Measurements from ENCODE around the gene MACO1.
A peak's percentile ranks its signal among the peaks of the same experiment; 100 is the strongest.
"Not testable (repeated sequence)": the region's sequence is repeated elsewhere in the genome, so short reads cannot be mapped to it uniquely, and the experiment has no call there.

MACO1 gene

GRCh38 chr1:25425098-25426085, 5.3 kb upstream of the MACO1 start:
- no peak for DNase-seq

DNA sequence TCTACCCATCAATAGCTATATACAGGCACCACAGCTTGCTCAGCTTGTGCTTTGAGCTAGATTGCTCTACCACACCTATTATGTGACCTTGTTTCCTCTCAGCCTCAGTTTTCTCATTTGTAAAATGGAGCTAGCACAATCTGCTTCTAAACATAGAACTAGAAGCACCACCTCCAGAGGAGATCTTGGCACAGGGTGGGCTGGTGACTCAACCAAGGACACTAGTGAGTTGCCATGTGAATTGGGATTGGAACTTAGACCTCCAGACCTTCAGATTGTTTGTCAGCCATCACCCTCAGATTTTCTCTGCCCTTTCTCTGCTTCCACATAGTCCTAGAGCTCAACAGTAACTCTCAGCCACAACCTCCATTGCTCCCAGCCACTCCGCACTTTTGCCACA, 3.0 kb upstream of the MACO1 start:
- DNase-seq, result no peak

DNA sequence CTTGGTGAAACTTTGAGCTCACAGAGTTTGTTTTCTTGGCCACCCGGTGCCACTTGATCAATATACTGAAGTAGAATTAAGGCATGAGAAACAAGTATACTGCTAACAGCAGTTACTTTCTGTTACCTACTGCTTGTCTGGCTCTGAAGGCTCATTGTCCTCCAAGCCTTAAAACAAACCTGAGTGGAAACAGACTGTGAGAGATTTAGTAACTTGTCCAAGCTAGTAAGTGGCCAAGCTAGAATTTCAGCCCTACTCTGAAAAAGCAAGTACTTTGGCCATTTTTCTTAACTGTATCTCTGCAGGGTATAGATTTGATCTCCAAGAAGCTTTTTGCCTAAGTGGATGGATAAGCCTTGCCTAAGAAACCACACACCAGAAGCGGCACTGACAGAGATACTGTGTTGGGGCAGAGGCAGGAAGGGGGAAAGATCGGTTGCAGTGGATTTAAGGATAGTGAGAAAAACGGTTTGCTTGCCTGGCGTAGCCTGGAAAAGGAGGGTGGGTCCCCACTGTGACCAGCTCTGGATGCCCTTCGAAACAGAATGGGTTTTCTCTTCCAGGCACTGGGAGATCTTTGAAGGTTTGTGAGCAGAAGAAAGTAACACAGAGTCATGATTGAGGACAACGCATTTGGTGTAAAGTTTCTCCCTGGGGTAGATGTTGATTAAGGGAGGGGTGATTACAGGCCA, 2.1 kb upstream of the MACO1 start:
- DNase-seq, result no peak

DNA sequence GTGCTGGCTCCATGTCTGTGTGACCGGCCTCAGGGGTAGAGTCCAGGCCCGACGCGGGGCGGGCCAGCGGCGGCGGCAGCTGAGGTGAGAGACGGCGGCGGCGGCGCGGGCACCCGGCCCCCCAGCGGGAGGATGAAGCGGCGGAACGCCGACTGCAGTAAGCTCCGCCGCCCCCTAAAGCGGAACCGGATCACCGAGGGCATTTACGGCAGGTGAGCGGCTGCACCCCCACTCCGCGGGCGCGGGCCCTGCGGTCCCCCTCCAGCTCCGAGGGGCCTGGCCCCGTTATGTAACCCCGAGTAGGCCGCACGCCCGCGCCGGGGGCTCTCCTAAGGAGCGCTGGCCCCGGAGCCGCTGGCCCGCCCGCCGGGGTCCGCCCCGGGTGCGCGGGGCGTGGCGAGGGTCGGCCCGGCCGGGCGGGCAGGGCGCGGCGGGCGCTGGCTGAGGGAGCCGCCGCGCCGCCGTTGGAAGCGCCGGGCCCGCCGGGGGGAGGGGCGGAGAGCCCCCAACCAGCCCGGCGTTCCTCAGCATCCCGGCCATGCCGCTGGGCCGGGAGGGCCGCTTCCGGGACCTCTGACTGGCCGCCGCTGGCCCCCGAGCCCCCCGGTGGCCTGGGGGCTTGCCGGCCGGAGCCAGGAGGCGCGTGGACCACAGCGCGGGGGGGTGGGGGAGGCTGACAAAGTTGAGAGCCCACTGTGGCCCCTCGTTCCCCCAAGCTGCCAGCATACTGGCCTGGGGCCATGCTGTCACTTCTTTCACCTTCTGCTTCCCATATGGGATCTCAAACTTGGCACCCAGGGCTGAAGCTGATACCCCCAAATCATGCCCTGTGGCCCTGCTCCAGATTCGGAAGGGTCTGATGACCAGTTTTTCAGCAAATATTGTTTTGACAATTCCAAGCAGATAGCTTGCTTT, 527 bp downstream of the MACO1 start:
- DNase-seq, result no peak

GRCh38 chr1:25431955-25432719, 1.4 kb downstream of the MACO1 start:
- no peak for DNase-seq

GRCh38 chr1:25432749-25433388, 2.2 kb downstream of the MACO1 start:
- no peak for DNase-seq

- DNase-seq, result no peak
Measured at GRCh38 chr1:25433389-25434186, 2.9 kb downstream of the MACO1 start.

DNA sequence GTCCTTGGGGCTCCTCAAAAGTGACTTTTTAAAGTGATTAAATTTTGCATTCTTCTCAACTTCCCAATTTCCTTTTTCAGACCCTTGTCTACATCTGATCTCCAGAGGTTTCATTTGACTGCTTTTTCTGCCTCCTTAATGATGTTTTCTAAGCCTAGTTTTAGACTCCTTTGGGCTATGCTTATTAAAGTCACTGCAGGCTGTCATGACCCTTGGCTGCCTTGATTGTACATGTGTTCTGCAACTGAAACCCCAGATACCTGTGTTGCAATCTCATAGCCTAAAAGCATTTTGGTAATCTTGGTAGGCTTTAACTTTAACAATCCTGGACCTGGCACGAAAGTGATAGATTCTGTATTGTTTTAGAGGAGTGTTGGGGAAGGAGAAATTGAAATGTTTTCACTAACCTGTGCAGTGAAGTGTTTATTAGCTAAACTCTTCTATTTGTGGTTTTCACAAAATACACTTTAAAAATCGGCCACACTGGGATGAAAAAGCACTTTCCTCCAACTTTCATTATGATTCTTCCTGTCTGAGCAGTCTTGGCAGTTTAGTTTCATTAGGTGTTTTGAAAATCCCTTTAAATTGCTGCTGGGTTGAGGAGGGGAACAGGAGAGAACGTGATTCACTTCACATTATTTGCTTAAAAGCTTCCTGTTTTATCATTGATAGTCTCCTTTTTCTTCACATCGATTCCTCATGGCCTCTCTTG, 4.9 kb downstream of the MACO1 start:
- no peak for DNase-seq

- no peak for DNase-seq
Measured at GRCh38 chr1:25437672-25438071, 7.0 kb downstream of the MACO1 start.

DNA sequence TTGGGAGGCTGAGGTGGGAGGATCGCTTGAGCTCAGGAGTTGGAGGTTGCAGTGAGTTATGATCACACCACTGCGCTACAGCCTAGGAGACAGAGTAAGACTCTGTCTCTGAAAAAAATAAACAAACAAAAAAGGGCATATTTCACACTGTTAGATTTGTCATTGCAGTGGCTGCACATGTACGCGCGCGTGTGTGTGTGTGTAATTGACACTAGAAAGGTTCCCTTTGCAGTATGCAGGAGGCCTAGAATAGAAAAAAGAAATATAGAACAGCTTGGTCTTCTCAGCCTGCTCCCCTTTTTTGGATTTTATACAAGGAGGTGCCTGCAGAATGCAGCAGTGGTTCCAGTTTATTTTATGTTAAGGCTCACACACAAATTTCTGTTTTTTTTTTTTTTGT, 8.6 kb downstream of the MACO1 start:
- no peak for DNase-seq

- peak; percentile 50 for DNase-seq
Measured at GRCh38 chr1:25442178-25442577, 11.5 kb downstream of the MACO1 start.

DNA sequence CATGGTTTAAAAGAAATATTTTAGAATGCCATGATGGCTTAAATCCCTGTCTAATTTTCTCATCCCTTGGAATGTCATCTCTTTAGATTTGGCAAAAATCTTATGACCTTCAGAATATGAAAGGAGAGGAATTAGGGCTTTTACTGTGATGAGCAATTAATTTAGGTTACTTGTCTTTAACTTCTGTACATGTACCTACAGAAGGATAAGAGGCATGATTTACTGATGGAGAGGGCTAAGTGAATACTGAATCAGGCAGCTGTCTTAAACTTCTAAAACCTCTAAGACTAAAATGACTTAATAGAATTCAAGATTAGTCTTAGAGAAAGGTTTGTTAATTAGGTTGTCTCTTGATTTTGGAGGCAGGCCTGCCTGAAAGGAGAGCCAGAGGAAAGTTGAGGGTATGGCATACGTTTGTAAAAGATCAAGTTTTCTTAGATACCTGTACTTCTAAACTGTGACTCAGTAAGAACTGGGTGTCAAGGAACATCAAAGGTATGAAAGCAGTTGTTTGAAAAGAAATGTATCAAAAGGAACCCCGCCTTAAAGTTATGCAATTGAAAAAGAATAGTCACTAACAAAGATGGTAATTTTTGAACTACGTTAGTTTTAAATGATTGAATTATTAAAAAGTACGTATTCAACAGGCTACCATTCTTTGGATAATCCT, 12.5 kb downstream of the MACO1 start:
- DNase-seq, result no peak

DNA sequence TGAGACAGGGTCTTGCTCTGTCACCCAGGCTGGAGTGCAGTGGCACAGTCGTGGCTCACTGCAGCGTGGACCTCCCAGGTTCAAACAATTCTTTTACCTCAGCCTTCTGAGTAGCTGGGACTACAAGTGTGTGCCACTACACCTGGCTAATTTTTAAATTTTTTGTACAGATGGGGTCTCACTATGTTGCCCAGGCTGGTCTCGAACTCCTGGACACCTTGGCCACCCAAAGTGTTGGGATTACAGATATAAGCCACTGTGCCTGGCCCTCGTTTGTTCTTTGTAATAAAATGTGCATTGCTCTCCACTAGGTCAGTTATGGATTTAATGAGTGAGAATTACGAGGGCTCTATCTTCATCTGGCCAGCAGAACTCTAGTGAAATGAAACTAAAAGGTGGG, 13.9 kb downstream of the MACO1 start:
- DNase-seq, result not testable (repeated sequence)

DNA sequence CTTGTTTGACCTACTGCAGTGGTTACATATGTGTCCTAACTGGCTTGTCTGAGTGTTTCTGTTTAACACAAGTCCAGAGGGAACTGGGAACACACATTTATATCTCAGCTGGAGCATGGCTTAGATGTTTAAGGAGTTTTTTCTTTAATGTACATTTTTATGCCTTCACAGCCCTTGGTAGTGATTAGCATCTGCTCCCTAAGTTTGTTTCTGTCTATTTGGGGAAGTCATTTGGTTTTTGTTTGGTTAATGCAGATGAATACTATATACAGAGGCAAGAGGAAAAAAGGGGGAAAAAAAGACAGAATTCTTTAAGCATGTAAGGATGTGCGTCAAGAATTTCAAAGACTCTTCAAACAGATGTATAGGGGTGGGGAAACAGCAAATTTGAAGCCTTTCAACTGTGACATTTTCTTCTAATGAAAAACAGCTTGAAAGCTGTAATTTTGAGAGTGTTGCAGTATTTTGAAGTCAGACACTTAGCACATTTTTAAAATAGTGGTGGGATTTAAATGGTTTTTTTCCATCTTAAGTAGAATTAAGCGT, 15.4 kb downstream of the MACO1 start:
- no peak for DNase-seq

- DNase-seq, result no peak
Measured at GRCh38 chr1:25447547-25447946, 16.9 kb downstream of the MACO1 start.

DNA sequence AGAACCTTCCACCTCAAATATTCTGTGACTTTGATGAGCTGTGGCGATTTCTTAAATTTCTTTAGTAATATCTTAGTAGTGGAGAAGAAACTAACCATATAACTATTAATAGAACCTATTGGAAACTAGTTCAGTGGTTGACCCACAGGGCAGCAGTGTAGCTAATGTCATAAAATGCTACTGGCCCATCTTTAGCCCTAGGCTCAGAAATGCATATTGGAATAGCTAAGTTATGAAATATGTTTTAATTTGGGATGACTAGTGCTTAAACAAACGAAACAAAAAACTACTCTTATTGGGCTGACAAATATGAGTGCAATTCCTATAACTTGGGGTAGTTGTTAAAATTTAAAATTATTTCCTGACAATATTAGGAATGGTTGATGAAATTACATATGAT, 20.2 kb downstream of the MACO1 start:
- DNase-seq, result no peak

GRCh38 chr1:25451908-25452307, 21.2 kb downstream of the MACO1 start:
- DNase-seq, result no peak

DNA sequence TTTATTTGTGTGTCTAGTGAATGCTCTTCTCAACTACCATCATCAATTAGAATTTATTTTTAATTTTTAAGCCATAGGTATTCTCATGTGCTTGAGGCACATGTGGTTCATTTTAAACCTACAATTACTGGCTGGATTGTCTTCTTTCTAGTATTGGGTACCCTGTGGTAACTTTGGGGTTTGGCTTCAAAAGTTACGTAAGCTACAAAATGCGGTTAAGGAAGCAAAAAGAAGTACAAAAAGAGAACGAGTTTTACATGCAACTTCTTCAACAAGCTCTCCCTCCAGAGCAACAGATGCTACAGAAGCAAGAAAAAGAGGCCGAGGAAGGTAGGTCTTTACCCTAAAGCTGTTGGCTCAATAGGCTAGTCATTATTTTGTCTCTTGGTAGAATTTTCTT, 25.8 kb downstream of the MACO1 start:
- DNase-seq, result no peak
